HG03060 (cell line): Measurements from ENCODE around the gene CCNL1.
"Not testable (repeated sequence)": the region's sequence is repeated elsewhere in the genome, so short reads cannot be mapped to it uniquely, and the experiment has no call there.

Experiments
- ATAC-seq: cut with Tn5 transposase; IDR thresholded peaks from one replicate; pipeline ENCODE4 v1.9.1; 2021; ENCODE audit warnings: low read depth, moderate number of reproducible peaks; ENCODE audit not compliant: unreplicated experiment

The CCNL1 gene

DNA sequence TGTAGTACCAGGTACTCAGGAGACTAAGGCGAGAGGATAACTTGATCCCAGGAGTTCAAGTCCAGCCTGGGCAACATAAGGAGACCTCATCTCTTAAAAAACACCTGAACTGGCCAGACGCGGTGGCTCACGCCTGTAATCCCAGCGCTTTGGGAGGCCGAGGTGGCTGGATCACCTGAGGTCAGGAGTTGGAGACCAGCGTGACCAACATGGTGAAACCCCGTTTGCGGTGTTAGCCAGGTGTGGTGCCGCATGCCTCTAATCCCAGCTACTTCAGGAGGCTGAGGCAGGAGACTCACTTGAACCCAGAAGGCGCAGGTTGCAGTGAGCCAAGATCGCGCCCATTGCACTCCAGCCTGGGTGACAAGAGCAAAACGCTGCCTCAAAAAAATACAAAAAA lies 13.4 kb upstream of the CCNL1 start:
- not testable (repeated sequence) for ATAC-seq

- no peak for ATAC-seq
These were observed 12.8 kb upstream of the CCNL1 start for GRCh38 chr3:157172746-157173145.

- no peak for ATAC-seq
These were observed 10.9 kb upstream of the CCNL1 start for GRCh38 chr3:157170861-157171260.

DNA sequence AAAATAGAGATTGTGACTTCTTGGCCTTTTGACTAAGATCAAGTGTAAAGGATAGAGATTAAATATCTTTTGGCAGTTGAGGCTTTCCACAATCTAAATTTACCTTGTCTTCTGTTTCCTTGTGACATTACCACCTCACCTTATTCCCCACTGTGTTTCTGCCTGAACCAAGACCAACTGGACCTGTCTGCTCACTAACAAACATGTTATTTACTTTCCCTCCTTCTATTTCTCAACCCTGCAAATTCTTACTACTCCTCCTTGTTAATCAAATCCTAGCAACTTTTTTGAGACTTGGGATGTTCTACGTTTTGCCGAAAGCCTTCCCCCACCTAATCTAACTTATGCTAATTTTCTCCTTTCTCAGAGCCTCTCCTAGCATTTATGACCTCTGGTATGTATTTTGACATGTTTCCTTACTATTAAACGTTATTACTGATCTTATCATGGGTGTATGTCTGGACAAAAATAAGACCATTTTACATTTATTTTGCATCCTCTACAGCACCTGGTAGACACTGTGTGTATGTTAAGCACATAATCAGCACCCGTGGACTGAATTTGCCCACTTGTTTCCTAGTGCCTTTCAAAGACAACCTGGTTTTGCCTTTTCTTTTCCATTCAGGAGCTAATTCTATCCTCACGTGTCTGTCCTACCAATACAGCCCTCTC lies 7.6 kb upstream of the CCNL1 start:
- no peak for ATAC-seq

DNA sequence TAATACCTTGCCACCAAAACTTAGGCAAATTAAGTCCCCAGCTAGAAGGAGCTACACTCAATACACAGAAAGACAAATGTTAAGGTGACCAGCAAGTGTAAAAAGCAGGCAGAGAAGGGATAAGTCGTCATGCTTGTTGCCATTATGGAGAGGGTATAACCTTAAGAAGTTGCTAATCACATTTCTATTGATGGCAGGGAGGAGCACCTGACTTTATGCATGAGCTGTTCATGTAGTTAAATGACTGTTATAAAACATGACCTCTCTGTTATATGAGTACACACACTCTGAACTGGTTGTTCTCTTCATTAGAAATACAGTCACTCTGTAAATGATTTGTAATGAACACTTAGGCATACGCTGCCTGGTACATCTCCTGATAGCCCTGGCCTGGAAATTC lies 6.6 kb upstream of the CCNL1 start:
- peak; percentile 78 for ATAC-seq

DNA sequence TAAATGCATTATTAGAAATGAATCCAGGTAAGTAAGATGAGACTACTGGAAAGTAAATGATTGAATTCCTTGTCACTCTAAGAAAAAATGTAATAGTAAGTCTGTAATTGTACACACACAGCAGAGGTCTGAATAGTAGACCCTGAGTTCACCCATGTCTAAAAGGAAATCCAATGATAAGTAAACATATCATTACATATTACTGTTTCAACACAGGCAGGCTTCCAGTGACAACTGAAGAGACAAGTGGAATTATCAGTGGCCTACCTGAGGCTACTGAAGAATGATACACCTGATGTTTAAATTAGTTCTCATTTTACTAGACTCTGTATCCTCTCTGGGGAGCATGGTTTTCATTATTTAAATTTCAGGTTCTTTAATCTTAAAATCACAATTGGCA lies 6.2 kb upstream of the CCNL1 start:
- peak; percentile 8 for ATAC-seq

DNA sequence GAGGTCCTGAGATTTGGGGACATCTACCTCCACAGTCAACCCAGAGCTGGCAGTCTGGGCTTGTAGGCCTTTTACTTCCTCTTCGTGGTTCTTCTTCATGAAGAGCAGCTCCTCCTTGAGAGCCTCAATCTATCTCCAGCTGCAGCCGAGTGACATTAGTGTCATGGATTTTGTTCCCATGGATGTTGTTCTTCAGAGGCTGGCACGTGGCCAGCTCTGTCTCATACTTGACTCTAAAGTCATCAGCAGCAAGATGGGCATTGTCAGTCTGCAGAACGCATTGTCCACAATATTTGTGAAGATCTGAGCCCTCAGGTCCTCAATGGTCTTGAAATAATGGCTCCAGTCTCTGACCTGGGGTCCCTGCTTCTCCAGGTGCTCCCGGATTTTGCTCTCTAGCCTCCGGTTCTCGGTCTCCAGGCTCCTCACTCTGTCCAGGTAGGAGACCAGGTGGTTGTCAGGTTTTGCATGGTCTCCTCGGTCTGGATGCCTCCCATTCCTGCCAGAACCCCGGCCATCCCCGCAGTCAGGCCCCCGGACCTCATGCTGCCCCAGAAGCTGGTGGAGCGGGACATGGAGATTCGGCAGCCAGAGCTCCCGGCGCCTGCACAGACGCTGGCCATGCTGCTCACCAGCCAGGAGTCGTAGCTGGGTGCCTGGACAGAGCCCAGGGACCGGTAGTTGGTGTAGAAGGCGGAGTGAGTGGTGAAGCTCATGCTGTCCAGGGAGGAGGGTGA lies 3.4 kb upstream of the CCNL1 start:
- ATAC-seq, result no peak

DNA sequence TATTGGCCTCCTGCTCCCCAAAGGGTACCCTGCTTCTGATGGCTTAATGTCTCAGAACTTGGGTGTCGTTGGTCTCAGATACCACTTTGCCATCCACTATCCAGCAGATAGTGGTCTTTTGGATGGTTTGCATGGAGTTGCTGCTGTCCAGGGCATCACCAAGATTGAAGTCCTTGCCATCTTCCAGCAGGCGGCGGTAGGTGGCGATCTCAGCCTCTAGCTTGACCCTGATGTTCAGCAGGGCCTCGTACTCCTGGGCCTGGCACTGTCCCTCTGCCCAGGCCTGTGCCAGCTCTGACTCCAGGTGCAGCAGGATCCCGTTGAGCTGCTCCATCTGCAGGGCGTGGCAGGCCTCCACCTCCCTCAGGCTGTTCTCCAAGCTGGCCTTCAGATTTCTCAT lies 2.7 kb upstream of the CCNL1 start:
- ATAC-seq, result not testable (repeated sequence)

DNA sequence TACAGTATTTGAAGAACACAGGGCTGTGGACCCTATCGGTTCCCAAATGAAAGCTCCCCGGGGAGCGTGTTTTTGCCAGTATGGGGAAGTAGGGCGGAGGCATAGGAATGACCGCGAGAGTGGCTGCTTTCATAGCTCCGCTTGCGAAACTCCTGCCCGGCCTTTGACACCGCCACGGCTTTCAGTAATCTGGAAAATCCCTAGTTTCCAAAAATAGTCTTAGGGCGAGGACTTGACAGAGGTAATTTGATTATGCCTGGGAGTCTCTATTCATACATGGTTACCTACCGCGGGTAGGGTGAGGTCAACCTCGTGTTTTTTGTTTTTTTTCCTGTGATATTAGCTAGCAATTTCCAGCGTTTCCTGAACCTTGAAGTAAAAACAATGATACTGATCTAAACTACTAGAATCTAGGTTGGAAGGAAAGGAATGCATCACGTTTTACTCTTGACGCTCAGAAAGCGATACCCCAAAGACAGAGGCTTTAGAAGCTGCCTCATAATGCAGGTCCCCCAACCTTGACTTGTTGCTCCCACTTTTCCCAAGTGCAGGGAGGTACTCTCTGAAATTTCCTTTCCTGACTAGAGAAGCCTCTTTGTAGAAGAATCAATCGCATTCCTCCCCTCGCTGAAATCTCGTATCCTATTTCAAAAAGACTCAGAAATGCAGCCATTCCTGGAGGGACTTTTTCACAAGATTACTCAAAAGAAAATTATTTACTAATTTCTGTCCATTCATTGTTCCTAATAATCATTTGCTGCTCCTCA lies 894 bp upstream of the CCNL1 start:
- ATAC-seq, result peak; percentile 28

- ATAC-seq, result no peak
These were observed 748 bp downstream of the CCNL1 start for GRCh38 chr3:157159037-157159761.

- ATAC-seq, result no peak
These were observed 2.1 kb downstream of the CCNL1 start for GRCh38 chr3:157157836-157158235.

DNA sequence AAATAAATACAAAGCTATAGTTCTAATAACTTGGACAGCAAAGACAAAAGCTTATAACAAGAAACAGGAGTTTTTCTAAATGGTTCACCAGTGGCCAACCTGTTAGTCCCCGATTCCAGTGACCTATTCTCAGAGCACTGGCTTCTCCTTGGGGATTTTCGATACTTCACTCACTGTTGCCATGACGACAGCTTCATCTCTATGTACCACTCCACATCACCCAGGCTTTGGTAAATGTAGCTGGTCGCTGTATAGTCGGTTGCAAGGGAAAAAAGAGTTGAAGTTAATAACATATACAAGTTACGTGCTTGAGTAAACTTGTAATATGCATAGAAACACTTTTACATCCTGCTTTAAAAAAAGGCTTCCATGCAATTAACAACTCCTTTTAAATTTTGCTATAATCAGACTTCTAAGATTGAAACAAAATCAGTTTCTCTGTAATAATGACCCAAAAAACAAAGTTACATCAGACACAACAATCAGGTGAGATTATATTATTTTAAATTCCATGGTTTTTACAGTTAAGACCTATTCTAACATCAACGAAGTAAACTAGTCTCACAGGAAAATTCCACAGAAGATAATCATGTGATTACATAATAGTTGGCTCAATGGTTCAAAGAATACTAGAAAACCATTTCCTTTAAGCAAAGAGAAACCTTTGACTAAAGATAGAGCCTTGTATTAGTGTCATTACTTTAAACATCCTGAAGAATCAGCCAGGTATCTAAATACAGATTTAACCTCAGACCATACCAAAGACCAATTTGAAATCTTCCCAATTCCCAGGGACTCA lies 2.9 kb downstream of the CCNL1 start:
- ATAC-seq, result no peak

GRCh38 chr3:157155591-157155990 lies 4.4 kb downstream of the CCNL1 start:
- ATAC-seq, result no peak

DNA sequence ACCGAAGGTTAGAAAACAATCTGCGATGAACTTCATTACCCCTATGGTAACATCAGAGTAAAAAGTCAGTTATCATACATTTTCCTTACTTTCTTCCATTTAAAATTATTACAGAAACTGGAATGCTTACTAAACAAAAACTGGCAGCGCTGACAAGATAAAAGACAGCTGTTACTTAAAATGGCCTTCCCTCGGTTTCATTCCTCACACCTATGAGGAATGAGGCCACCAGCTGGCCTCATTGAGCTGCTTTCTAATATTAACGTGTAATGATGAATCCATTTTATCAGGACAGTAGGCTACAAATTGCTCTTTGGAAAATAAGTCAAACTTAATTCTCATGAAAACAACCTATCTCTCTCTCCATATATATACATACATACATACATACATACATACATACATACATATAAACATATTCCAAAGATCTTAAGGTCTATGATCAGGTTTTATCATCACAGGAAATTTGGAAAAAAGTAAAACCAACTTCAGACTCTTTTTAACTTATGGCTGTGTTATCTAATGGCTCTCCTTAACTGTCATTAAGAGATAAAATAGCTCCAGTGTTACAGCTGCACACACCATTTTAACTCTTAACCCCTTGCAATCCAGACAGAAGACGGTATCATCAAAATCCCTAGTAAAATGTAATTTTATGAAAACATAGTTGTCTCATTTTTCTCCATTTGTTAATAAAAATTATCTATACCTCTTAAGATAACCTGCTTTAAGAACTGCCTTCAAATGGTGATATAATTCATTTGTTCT lies 5.2 kb downstream of the CCNL1 start:
- ATAC-seq, result no peak

DNA sequence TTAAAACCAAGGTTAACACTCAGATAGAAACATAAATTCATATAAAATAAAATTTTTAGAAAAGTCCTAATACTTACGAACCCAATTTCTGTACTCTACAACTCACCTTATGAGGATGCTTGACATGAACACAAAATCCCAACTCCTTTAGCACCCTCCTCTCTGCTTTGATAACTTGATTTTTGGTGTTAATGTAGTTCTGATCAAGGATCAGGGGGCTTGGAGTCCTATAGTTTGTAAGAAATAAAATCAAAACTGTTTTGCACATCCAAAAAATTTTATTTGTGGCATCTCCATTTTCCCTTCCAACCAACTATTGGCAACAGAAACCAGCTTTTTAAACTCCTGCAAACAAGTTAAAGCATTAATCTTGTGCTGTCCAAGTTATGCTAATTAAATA lies 7.0 kb downstream of the CCNL1 start:
- ATAC-seq, result no peak

- no peak for ATAC-seq
These were observed 7.5 kb downstream of the CCNL1 start for GRCh38 chr3:157152438-157152837.

DNA sequence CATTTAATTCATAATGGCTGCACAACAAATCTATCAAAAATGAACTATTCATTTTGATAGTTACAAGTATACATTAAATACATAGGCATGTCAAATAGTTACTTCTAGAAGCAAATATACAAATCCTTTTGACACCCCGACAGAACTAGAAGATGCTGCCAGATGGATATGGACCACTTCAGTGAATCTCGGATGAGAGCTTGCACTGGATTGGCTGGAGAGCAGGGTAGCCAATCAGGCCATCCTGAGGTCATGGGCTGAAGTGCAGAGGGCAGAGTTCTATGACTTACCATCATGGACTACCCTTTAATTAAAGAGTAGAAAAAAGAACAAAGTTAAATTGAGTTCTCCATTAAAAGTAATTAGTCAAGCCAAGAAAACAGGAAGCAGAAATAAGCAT lies 8.3 kb downstream of the CCNL1 start:
- no peak for ATAC-seq

- ATAC-seq, result no peak
These were observed 8.8 kb downstream of the CCNL1 start for GRCh38 chr3:157151151-157151550.

DNA sequence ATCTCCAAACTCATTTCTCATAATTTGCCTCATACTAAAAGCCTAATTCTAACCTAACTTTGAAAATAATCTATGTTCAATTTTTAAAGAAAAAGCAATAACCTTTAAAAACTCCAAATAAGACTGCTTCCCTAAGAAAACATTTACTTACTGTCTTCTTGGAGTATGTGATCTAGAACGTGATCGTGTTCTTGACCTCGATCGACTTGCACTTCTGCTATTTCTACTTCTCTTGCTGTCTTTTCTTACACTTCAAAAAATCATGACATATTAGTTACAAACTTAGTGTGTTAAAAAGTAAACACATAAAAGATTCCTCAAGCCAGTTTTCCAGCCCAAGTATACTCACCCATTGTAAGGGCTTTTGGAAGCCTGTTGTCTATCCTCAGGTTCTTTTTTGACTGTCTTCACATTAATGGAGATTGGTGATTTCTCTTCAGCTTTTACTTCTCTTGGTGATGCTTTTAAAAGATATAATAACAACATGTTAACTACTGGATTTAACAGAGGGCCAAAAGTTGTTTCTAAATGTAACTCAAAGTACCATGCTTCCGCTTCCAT lies 10.7 kb downstream of the CCNL1 start:
- no peak for ATAC-seq
